ENCODE results near the gene FGF12. TPM values are rescaled to one million over a fixed set of nuclear protein-coding genes. Genes with fewer than 3 reads are reported as not detected.

FGF12 gene
- total RNA-seq, 2 experiments from 2014 or later = 0.06 to 1.7 TPM

DNA sequence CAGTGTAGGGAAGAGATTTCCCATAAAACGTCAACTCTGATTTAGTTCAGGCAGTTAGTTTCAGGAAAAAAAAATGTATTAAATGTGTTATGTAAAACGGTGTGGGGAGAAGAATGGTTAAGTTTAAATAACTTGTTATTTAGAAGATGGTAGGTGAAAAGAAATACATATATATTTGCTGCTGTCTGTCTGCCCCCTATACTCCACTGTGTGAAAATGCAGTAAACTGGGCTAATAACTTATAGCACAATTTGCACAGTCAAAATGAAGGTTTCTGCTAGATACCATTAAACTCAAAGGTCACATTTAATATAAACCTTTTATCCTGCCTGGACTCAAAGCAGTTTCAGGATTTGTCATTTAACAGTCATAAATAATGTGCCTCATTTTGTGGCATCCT is 515.0 kb downstream of the FGF12 start:
- no peak overlapping the region for H2AFZ ChIP-seq (ENCODE audit: low read length)
- no peaks in the 10 kb centered on the region for H3K9me3 ChIP-seq (ENCODE audit: low read length)
- peak; percentile 44 for DNase-seq (ENCODE audit: low spot score)
- no peaks in the 10 kb centered on the region for H3K36me3 ChIP-seq (ENCODE audit: insufficient read depth, low read length)
- no peaks in the 10 kb centered on the region for H4K20me1 ChIP-seq (ENCODE audit: insufficient read depth, low read length)
- no TSS peak for BruUV-seq (replicated peaks)
- TF ChIP-seq EZH2phosphoT487 (IDR thresholded peaks at IDR 0.05; ENCODE audit: borderline replicate concordance, low read depth, low read length) = no peak
- TF ChIP-seq, protein P1, sequence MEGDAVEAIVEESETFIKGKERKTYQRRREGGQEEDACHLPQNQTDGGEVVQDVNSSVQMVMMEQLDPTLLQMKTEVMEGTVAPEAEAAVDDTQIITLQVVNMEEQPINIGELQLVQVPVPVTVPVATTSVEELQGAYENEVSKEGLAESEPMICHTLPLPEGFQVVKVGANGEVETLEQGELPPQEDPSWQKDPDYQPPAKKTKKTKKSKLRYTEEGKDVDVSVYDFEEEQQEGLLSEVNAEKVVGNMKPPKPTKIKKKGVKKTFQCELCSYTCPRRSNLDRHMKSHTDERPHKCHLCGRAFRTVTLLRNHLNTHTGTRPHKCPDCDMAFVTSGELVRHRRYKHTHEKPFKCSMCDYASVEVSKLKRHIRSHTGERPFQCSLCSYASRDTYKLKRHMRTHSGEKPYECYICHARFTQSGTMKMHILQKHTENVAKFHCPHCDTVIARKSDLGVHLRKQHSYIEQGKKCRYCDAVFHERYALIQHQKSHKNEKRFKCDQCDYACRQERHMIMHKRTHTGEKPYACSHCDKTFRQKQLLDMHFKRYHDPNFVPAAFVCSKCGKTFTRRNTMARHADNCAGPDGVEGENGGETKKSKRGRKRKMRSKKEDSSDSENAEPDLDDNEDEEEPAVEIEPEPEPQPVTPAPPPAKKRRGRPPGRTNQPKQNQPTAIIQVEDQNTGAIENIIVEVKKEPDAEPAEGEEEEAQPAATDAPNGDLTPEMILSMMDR (conservative IDR thresholded peaks at IDR 0.05; ENCODE audit: low read length) = peak; percentile 77
- no peaks in the 10 kb centered on the region for H3K9me2 ChIP-seq (ENCODE audit: insufficient read depth, low read length)
- no peaks in the 10 kb centered on the region for H3K4me1 ChIP-seq (ENCODE audit: insufficient read depth, low read length, poor library complexity, severe bottlenecking)
- H3K4me2 ChIP-seq (ENCODE audit: low read length) = no peak overlapping the region
- H3K79me2 ChIP-seq (ENCODE audit: insufficient read depth, low read depth, low read length) = no peaks in the 10 kb centered on the region
- intact Hi-C loops (cut with micrococcal nuclease; ENCODE audit: unreplicated experiment) = loop anchor here (1.0 kb wide), 1 partner anchor 82 kb away; no protein-coding TSS in a partner anchor
- POLR2A ChIA-PET = interaction anchor here (0.5 to 2.5 kb wide), 6 partner anchors 10 to 873 kb away, joined by 3 to 8 read pairs (median 4); no protein-coding TSS in a partner anchor
- CTCF ChIA-PET (ENCODE audit: unreplicated experiment) = interaction anchor here (1.0 kb wide), 1 partner anchor 82 kb away, joined by 3 read pairs; no protein-coding TSS in a partner anchor
- H3K27ac ChIP-seq (ENCODE audit: low read depth, low read length, poor library complexity, severe bottlenecking) = no peak overlapping the region
- no peak overlapping the region for H3K4me3 ChIP-seq (ENCODE audit: low read depth, low read length, poor library complexity, severe bottlenecking)

GRCh38 chr3:192207651-192208050 is 519.7 kb downstream of the FGF12 start:
- Histone ChIP-seq H2AFZ (ENCODE audit: low read length) (no peak overlapping the region), H3K79me2 (ENCODE audit: insufficient read depth, low read depth, low read length) (no peaks in the 10 kb centered on the region), H3K4me1 (ENCODE audit: insufficient read depth, low read length, poor library complexity, severe bottlenecking) (no peaks in the 10 kb centered on the region), H3K9me2 (ENCODE audit: insufficient read depth, low read length) (no peaks in the 10 kb centered on the region), H3K27ac (ENCODE audit: low read depth, low read length, poor library complexity, severe bottlenecking) (no peak overlapping the region), H3K4me3 (ENCODE audit: low read depth, low read length, poor library complexity, severe bottlenecking) (no peak overlapping the region), H4K20me1 (ENCODE audit: insufficient read depth, low read length) (no peaks in the 10 kb centered on the region), H3K36me3 (ENCODE audit: insufficient read depth, low read length) (no peaks in the 10 kb centered on the region), H3K4me2 (ENCODE audit: low read length) (no peak overlapping the region), H3K9me3 (ENCODE audit: low read length) (no peaks in the 10 kb centered on the region)
- CTCF ChIA-PET (ENCODE audit: unreplicated experiment) = no interaction called here
- BruUV-seq (replicated peaks) = no TSS peak
- intact Hi-C loops (cut with micrococcal nuclease; ENCODE audit: unreplicated experiment) = no loop called here
- TF ChIP-seq, protein P1 (conservative IDR thresholded peaks at IDR 0.05; ENCODE audit: low read length) = no peak
- no peak for TF ChIP-seq EZH2phosphoT487 (IDR thresholded peaks at IDR 0.05; ENCODE audit: borderline replicate concordance, low read depth, low read length)
- POLR2A ChIA-PET = no interaction called here
- no peak for DNase-seq (ENCODE audit: low spot score)

DNA sequence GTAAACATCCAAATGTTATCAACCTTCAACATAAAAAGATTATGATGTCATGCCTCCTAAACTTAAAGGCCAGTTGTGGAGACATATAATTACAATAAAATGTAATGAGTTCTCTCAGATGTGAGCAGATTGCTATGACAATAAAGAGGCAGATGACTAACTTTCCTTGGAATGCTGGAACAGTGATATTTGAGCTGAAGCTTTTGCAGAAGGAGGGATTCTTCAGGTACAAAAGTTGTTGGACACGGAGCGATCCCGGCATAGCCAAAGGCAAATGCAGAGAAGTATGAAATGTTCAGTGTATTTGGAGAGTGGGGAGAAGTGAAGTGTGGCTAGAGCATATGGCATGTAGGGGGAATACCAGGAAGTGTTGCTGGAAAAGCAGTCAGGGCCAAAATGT is 520.1 kb downstream of the FGF12 start:
- no TSS peak for BruUV-seq (replicated peaks)
- H3K4me3 ChIP-seq (ENCODE audit: low read depth, low read length, poor library complexity, severe bottlenecking) = no peak overlapping the region
- no peaks in the 10 kb centered on the region for H3K9me2 ChIP-seq (ENCODE audit: insufficient read depth, low read length)
- no peaks in the 10 kb centered on the region for H4K20me1 ChIP-seq (ENCODE audit: insufficient read depth, low read length)
- H3K4me2 ChIP-seq (ENCODE audit: low read length) = no peak overlapping the region
- TF ChIP-seq, protein P1 (conservative IDR thresholded peaks at IDR 0.05; ENCODE audit: low read length) = no peak
- TF ChIP-seq EZH2phosphoT487 (IDR thresholded peaks at IDR 0.05; ENCODE audit: borderline replicate concordance, low read depth, low read length) = no peak
- no peaks in the 10 kb centered on the region for H3K79me2 ChIP-seq (ENCODE audit: insufficient read depth, low read depth, low read length)
- intact Hi-C loops (cut with micrococcal nuclease; ENCODE audit: unreplicated experiment) = no loop called here
- ChIA-PET CTCF (ENCODE audit: unreplicated experiment) (no interaction called here), POLR2A (interaction anchor here (1.3 to 2.3 kb wide), 2 partner anchors 20 to 58 kb away, joined by 3 to 6 read pairs; no protein-coding TSS in a partner anchor)
- H2AFZ ChIP-seq (ENCODE audit: low read length) = no peak overlapping the region
- H3K9me3 ChIP-seq (ENCODE audit: low read length) = no peaks in the 10 kb centered on the region
- H3K36me3 ChIP-seq (ENCODE audit: insufficient read depth, low read length) = no peaks in the 10 kb centered on the region
- H3K27ac ChIP-seq (ENCODE audit: low read depth, low read length, poor library complexity, severe bottlenecking) = no peak overlapping the region
- H3K4me1 ChIP-seq (ENCODE audit: insufficient read depth, low read length, poor library complexity, severe bottlenecking) = no peaks in the 10 kb centered on the region
- no peak for DNase-seq (ENCODE audit: low spot score)

All from OCI-LY7 (cell line).